ENCODE measurements around the gene LSM8. TPM values are rescaled to one million over a fixed set of nuclear protein-coding genes. Genes with fewer than 3 reads are reported as not detected.

The LSM8 gene
- total RNA-seq, 1 experiment from 2014 or later: 29.4 TPM

- H3K36me3 ChIP-seq (ENCODE audit: control insufficient read depth in 1 of 2, insufficient read depth in 2 of 2, low read length in 2 of 2): no peaks in the 10 kb centered on the region
- POLR2A ChIA-PET: no interaction called here
- TF ChIP-seq JUND (IDR thresholded peaks at IDR 0.05) (no peak), SIN3A (IDR thresholded peaks at IDR 0.05; ENCODE audit: low read depth) (no peak), EZH2phosphoT487 (IDR thresholded peaks at IDR 0.05; ENCODE audit: borderline replicate concordance) (no peak), CBX3 (IDR thresholded peaks at IDR 0.05; ENCODE audit: low read depth) (no peak), SRF (IDR thresholded peaks at IDR 0.05; ENCODE audit: low read depth) (no peak)
Observed at GRCh38 chr7:118217210-118217619, 33.3 kb downstream of the LSM8 start.

DNA sequence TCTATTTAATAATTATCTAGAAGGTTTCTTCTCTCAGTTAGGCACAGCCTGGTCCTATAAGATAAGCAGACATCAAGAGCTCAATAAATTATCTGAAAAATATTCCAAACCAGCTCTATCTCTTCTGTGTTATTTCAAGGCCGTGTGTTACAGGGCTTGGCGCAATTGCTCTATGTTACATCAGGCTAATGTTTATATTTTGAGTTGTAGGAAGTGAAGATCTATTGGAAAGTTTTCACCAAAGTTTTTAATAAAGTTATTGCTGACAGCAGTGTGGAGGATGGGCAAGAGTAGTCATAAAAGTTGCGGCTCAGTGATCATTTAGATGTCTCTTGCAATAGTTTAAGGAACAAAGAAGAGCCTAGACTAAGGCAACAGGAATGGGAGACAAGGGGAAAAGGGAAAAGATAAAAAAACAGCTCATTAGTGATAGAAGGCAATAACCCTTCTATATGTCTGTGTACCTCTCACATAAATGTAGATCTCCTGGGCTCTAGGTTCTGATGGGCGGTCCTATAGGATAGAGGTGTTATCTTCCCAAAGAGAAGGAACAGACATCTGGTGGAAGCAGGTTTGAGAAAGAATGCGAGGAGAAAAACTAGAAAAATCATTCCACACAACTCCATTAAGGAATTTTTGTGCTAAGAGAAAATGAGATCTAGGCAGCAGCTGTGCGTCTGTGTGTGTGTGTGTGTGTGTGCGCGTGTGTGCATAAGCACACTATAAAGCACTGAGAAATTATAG is 34.6 kb downstream of the LSM8 start:
- Histone ChIP-seq H3K9ac (ENCODE audit: low read length) (no peak overlapping the region), H3K36me3 (ENCODE audit: control insufficient read depth in 1 of 2, insufficient read depth in 2 of 2, low read length in 2 of 2) (no peaks in the 10 kb centered on the region), H3K79me2 (ENCODE audit: insufficient read depth, low read length) (no peaks in the 10 kb centered on the region), H3K9me3 (ENCODE audit: control insufficient read depth in 1 of 2, insufficient read depth in 1 of 2, low read depth in 1 of 2, low read length in 2 of 2) (no peaks in the 10 kb centered on the region), H3K27me3 (ENCODE audit: insufficient read depth, low read length) (no peaks in the 10 kb centered on the region), H2AFZ (ENCODE audit: low read depth, low read length, poor library complexity, severe bottlenecking) (no peak overlapping the region), H3K9me2 (ENCODE audit: insufficient read depth) (no peaks in the 10 kb centered on the region), H3K4me2 (ENCODE audit: low read length) (no peak overlapping the region), H3K4me1 (ENCODE audit: control insufficient read depth in 1 of 2, insufficient read depth in 2 of 2, low read length in 2 of 2) (no peaks in the 10 kb centered on the region), H4K20me1 (ENCODE audit: insufficient read depth) (no peaks in the 10 kb centered on the region), H3K4me3 (replicated peaks in 1 of 2; ENCODE audit: low read depth in 1 of 2, low read length in 2 of 2) (no peak overlapping the region), H3K27ac (ENCODE audit: low read depth, low read length) (no peak overlapping the region)
- BruUV-seq (replicated peaks): no TSS peak
- ChIA-PET RAD21 (ENCODE audit: low non-redundant PET in 1 of 2, low total read pairs in 2 of 2, uncharacterized antibody in 2 of 2, unreplicated experiment in 2 of 2) (no interaction called here), POLR2A (no interaction called here), CTCF (interaction anchor here (0.9 kb wide), 1 partner anchor 13 kb away, joined by 3 read pairs; no protein-coding TSS in a partner anchor)
- TF ChIP-seq CTCF (IDR thresholded peaks at IDR 0.05 in 2 of 3, conservative IDR thresholded peaks at IDR 0.05 in 1 of 3; ENCODE audit: borderline replicate concordance in 1 of 3, insufficient read depth in 1 of 3, low read depth in 2 of 3, low read length in 2 of 3) (no peak), EZH2phosphoT487 (IDR thresholded peaks at IDR 0.05; ENCODE audit: borderline replicate concordance) (no peak), FOSL1 (IDR thresholded peaks at IDR 0.05; ENCODE audit: low read depth) (no peak), ELF1 (IDR thresholded peaks at IDR 0.05; ENCODE audit: borderline replicate concordance, low read depth) (no peak), ZBTB33 (IDR thresholded peaks at IDR 0.05; ENCODE audit: extremely low read depth, insufficient replicate concordance, low read length) (no peak), SIN3A (IDR thresholded peaks at IDR 0.05; ENCODE audit: low read depth) (no peak), ZNF274 (IDR thresholded peaks at IDR 0.05; ENCODE audit: low read depth, low read length) (no peak), JUND (IDR thresholded peaks at IDR 0.05) (no peak), YY1 (IDR thresholded peaks at IDR 0.05; ENCODE audit: extremely low read depth, insufficient replicate concordance, low read depth, low read length) (no peak), POLR2AphosphoS5 (IDR thresholded peaks at IDR 0.05; ENCODE audit: low read depth, low read length) (no peak), CBX3 (IDR thresholded peaks at IDR 0.05; ENCODE audit: low read depth) (no peak), EGR1 (IDR thresholded peaks at IDR 0.05; ENCODE audit: low read depth) (no peak), SP1 (IDR thresholded peaks at IDR 0.05; ENCODE audit: low read depth) (no peak)
- TF ChIP-seq, protein P1, sequence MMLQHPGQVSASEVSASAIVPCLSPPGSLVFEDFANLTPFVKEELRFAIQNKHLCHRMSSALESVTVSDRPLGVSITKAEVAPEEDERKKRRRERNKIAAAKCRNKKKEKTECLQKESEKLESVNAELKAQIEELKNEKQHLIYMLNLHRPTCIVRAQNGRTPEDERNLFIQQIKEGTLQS (IDR thresholded peaks at IDR 0.05): no peak
- TF ChIP-seq, protein P2, sequence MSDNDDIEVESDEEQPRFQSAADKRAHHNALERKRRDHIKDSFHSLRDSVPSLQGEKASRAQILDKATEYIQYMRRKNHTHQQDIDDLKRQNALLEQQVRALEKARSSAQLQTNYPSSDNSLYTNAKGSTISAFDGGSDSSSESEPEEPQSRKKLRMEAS (IDR thresholded peaks at IDR 0.05): no peak
- ATAC-seq: no peak
- intact Hi-C loops (cut with micrococcal nuclease): no loop called here
- DNase-seq (ENCODE audit: low read depth, low spot score): no peak

More at GRCh38 chr7:118217210-118217619, 33.3 kb downstream of the LSM8 start:
- Histone ChIP-seq H3K4me3 (replicated peaks in 1 of 2; ENCODE audit: low read depth in 1 of 2, low read length in 2 of 2) (no peak overlapping the region), H3K9me3 (ENCODE audit: control insufficient read depth in 1 of 2, insufficient read depth in 1 of 2, low read depth in 1 of 2, low read length in 2 of 2) (no peaks in the 10 kb centered on the region), H3K9me2 (ENCODE audit: insufficient read depth) (no peaks in the 10 kb centered on the region), H3K4me1 (ENCODE audit: control insufficient read depth in 1 of 2, insufficient read depth in 2 of 2, low read length in 2 of 2) (no peaks in the 10 kb centered on the region), H3K4me2 (ENCODE audit: low read length) (no peak overlapping the region), H3K79me2 (ENCODE audit: insufficient read depth, low read length) (no peaks in the 10 kb centered on the region), H2AFZ (ENCODE audit: low read depth, low read length, poor library complexity, severe bottlenecking) (no peak overlapping the region), H3K27me3 (ENCODE audit: insufficient read depth, low read length) (no peaks in the 10 kb centered on the region), H3K9ac (ENCODE audit: low read length) (no peak overlapping the region), H3K27ac (ENCODE audit: low read depth, low read length) (no peak overlapping the region), H4K20me1 (ENCODE audit: insufficient read depth) (no peaks in the 10 kb centered on the region)
- intact Hi-C loops (cut with micrococcal nuclease): no loop called here
- no TSS peak for BruUV-seq (replicated peaks)
- ATAC-seq (no peak), DNase-seq (ENCODE audit: low read depth, low spot score) (no peak)
- CTCF ChIA-PET: no interaction called here
- RAD21 ChIA-PET (ENCODE audit: low non-redundant PET in 1 of 2, low total read pairs in 2 of 2, uncharacterized antibody in 2 of 2, unreplicated experiment in 2 of 2): no interaction called here

Measured in HCT116 (cell line).